Measurements from ENCODE around the gene PAPSS2.

DNA sequence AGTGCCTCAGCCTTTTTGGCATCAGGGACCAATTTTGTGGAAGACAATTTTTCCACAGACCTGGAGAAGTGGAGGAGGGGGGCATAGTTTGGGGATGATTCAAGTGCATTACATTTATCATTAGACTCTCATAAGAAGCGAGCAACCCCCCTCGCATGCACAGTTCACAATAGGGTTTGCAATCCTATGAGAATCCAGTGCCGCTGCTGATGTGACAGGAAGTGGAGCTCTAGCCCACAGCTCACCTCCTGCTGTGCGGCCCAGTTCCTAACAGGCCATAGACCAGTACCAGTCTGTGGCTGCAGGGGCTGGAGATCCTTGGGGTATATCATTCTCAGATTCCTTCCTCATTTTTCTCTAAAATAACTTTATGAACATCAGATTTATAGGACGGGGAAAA, 107.6 kb downstream of the PAPSS2 start:
- TF ChIP-seq, protein P1, sequence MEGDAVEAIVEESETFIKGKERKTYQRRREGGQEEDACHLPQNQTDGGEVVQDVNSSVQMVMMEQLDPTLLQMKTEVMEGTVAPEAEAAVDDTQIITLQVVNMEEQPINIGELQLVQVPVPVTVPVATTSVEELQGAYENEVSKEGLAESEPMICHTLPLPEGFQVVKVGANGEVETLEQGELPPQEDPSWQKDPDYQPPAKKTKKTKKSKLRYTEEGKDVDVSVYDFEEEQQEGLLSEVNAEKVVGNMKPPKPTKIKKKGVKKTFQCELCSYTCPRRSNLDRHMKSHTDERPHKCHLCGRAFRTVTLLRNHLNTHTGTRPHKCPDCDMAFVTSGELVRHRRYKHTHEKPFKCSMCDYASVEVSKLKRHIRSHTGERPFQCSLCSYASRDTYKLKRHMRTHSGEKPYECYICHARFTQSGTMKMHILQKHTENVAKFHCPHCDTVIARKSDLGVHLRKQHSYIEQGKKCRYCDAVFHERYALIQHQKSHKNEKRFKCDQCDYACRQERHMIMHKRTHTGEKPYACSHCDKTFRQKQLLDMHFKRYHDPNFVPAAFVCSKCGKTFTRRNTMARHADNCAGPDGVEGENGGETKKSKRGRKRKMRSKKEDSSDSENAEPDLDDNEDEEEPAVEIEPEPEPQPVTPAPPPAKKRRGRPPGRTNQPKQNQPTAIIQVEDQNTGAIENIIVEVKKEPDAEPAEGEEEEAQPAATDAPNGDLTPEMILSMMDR (IDR thresholded peaks at IDR 0.05): no peak
- no peak for TF ChIP-seq POLR2A (IDR thresholded peaks at IDR 0.05)
